ENCODE data around the gene LIMCH1.

- no peak for TF ChIP-seq CTCF (IDR thresholded peaks at IDR 0.05)
- no peak for TF ChIP-seq POLR2A (IDR thresholded peaks at IDR 0.05)
These were observed 133.0 kb downstream of the LIMCH1 start for GRCh38 chr4:41670982-41671381.
